Endometrial microvascular endothelial cells (primary cell): ENCODE measurements around the gene INPP1. TPM values are rescaled to one million over a fixed set of nuclear protein-coding genes. Genes with fewer than 3 reads are reported as not detected.

ENCODE experiments used
- in situ Hi-C: cut with HindIII; loops from 2 replicates; pipeline ENCODE4 v1.10.0; 2017; ENCODE audit warnings: low sequenced_read_pairs, low pct_unique_long_range_greater_than_20kb; ENCODE audit errors: inconsistent ontology term
- total RNA-seq: library from RNA; depleted of rRNA; stranded (reverse); fragments of >200 nt; gene quantifications from one replicate; pipeline ENCODE4 v1.2.3, GENCODE V29; 2015; ENCODE audit errors: inconsistent ontology term

The INPP1 gene
- total RNA-seq, 1 donor from 2014 or later = 29.4 TPM

DNA sequence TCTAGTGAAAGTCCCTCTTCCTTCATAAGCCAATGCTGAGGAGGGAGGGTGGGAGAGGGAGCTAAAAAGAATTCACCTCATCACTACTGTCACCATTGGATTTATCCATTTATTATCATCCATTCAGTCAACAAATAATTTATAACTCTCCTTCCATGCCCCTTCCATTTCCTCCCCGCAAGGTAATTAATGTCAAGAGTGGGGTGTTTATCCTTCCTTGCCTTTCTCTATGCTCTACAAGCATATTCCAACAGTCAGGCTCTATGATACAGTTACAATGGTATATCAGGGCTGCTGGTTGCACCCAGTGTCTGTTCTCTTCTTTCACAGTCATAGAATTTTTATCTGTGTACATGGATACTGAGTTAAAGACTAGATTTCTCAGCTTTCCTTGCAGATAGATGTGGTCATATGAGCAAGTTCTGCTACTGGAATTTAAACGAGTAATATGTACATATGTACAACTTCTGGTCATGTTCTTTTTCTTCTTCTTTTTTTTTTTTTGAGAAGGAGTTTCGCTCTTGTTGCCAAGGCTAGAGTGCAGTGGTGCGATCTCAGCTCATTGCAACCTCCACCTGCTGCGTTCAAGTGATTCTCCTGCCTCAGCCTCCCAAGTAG lies 59.7 kb downstream of the INPP1 start:
- in situ Hi-C loops = no loop called here

DNA sequence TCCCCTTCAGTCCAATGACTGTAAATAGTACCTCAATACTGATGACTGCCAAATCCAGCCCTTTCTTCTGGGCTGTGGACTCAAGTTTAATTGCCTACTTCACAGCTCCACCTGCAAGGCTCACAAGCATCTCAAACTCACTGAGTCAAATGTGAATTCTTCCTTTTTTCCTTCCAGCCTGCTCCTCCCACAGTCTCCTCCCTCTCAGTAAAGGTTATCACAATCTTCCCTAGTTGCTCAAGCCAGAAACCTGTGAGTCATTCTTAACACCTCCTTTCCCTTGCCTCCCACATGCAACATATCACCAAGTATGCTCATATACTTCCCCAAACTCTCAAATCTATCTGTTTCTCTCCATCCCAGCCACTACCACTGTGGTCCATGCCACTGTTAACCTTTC lies 61.1 kb downstream of the INPP1 start:
- in situ Hi-C loops = no loop called here

DNA sequence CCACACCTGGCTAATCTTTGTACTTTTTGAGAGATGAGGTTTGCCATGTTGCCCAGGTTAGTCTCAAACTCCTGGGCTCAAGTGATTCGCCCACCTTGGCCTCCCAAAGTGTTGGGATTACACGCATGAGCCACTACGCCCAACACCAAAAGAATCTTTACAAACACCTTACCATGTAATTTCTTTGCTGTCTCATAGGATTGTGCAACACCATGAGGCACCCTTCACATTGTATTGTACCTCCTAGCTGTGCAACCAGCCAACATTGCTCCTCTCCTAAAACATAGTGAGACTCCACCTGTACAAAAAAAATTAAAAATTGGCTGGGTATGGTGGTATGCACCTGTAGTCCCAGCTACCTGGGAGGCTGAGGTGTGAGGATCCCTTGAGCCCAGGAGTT lies 61.7 kb downstream of the INPP1 start:
- in situ Hi-C loops = no loop called here

DNA sequence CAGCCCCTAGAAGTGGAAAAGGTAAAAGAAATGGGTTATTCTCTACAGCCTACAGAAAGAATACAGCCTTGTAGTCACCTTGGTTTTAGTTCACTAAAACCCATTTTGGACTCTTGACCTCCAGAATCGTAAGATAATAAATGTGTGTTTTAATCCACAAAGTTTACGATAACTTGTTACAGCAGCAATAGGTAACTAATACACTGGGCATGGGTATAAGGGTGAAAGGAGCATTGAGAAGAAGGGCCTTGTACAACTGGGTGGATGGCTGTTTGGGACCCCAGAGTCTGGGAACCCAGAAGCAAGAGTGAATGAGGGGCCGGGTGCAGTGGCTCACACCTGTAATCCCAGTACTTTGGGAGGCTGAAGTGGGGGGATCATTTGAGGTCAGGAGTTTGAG lies 62.6 kb downstream of the INPP1 start:
- in situ Hi-C loops = no loop called here

DNA sequence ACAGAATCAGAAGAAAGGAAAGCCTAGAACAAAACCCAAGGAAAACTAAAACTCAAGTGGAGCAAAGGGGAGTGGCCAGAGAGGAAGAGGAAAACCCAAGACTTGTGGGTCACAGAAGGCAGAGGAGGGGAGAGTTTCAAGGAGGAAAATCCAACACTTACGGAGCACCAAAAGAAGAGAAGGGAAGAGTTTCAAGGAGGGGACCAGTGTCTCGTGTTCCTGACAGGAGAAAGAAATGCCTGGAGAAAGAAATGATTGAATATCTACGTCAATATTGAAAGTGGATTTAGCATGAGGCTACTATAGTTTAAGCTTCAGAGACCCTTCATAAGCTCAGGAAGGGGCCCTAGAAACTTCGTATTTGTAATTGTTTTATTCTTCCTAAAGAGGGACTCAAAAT lies 63.4 kb downstream of the INPP1 start:
- in situ Hi-C loops = no loop called here

DNA sequence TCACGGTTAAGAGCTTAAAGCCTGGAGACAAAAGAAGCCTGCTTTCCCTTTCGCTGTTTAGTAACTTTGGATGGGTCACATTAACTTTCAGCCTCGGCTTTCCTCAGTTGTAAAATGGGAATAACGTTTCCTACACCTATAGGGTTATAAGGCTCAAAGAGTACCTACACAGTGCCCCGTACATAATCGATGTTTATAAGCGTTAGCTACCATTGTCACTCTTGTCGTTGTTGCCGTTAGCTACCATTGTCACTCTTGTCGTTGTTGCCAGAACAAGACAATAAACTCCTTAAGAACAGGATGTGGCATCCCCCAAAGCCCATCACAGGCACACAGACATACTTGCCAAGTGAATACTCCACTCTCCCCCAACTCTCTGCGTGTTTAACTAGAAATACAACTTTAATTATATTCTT lies 63.9 kb downstream of the INPP1 start:
- in situ Hi-C loops = no loop called here

DNA sequence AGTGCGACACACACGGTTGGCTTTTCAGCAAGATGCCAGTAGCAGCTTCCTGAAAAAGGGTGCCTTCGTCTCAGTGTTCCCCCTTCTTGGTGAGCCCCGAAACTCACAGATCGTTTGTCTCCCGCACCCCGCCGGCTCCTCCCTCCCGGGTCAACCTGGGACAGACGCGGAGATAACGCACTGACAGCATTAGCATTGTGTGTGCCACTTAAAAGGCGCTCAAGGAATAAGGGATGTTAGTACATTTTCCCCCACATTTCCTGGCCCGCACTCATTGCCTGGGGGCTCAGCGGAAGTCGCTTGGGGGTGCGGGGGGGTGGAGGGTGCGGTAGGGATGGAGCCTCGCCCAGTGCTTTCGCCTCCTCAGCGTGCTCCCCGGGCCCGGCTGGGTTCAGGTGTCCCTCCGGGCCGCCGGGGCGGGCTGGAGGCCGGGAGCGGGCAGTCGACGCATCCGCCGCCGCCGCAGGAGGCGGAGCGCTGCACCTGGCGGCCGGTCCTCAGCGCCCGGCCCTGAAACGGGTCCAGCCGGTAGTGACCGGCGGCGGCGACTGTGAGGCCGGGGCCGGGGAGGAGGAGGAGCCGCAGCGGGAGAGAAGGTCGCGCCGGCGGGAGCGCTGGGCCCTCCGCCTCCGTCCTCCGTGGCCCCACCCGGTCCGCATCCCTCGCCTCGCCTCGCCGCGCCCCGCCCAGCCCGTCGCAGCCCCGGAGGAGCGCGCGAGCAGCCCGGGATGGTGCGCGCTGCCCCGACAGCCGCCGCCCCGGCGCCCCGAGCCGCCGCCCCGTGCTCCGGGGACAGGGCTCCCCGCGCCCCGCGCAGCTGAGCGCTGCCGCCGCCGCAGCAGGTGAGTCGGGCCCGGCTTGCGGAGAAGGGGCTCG lies 64.5 kb downstream of the INPP1 start, which contains the start of gene MFSD6:
TSS of gene MFSD6 (plus strand) at position 694 of the 876 bp plus-strand sequence. CDS start 27,675 bp downstream, outside the sequence.
- in situ Hi-C loops = no loop called here

DNA sequence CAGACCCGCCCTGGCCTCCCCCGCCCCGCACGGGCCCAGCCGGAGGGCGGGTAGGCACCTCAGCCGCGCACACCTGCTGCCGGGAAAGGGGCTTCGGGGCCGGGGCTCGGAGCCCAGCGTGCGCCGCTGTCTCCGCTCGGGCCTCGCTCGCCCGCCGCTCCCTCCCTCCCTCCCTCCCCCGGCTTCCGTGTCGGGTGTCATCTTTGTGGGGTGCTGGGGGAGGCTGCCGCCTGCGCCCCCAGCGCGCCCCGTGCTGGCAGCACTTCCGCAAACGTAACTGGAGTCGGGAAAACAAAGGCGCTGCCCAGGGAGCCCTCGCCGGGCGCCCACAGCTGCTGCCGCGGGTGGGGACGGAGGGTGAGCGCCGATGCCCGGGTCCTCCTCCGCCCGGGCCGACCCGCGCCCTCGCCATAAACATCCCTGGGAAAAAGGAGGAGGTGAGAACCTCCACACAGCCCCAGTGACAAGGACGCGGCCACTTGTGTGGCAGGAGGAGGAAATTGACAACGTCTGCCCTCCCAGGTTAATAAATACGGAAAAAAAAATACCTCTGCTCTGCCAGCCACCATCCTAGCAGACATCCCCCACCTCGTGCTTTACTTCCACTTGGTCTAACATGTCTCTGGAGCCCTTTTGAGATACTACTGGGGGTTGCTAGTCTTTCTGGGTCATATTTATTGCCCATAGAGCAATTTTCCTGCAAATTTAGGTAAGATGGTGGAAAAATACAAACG lies 65.3 kb downstream of the INPP1 start:
- in situ Hi-C loops = no loop called here

DNA sequence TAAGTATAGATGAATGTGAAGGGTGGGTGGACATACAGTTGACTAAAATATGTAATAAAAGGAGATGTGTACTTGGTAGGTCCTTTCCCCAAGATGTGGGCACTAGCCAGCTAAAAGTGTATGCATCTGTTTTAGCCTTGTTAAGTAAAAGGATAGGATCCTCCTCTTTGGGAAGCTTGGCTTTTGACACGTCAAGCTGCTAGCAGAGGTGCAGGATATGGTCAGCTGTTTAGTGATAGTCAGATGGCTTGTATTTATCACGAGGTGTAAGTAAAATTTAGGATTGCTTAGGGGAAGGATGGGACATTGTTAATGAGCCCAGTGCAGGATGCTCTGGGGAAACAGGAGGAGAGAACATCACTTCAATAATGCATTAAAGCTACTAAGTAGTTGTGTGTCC lies 66.2 kb downstream of the INPP1 start:
- in situ Hi-C loops = no loop called here

DNA sequence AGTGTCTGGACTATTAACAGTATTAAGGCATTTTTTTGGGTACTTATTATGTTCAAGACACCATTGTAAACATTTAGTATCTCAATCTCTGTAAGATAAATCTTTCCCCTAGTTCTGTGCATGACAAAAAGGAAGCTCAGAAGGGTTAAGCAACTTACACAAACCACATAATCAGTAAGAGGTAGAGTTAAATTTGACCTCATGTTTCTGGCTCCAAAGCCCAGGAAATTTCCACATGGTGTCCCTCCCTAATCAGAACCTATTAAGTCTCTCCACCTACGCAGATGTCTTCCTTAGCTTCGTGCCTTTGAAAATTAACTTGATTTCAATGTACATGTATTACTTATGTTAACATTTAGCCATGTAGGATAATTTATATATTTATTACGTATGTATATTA lies 66.8 kb downstream of the INPP1 start:
- in situ Hi-C loops = no loop called here

DNA sequence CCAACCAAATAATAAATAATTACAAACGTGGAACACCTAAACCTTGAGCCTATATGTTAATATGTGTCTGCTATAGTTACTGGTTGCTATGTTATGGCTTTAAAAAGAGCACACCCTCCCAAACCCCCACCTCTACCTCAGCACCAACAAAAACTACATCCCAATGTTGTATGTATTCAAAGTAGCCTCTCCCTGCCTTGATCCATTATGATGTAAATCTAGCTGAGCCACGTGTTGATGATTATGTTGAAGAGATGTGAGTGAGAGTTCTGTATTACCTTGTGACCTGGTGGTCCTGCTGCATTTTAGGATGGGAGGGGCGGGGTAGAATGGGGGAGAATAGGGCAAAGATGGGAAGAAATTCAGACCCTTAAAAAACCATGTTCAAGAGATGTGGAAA lies 69.6 kb downstream of the INPP1 start:
- in situ Hi-C loops = no loop called here

DNA sequence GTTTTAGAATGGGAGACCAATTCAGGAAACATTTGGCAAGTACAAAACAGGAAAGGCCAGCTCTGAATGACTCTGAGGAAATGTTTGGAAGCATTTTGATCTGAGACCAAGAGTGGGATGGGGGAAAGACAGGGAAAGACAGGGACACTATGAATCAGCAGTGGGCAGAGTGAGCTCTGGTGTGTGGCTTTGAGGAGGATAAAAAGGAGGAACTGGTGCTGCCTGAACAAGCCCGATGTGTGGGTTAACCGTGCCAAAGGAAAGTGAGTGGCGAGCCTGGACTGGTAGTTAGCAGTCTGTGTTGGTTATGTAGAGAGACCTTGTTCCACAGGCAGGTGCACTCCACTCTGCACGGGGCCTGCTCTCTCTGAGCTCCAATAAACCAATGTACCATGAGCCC lies 70.0 kb downstream of the INPP1 start:
- in situ Hi-C loops = no loop called here

DNA sequence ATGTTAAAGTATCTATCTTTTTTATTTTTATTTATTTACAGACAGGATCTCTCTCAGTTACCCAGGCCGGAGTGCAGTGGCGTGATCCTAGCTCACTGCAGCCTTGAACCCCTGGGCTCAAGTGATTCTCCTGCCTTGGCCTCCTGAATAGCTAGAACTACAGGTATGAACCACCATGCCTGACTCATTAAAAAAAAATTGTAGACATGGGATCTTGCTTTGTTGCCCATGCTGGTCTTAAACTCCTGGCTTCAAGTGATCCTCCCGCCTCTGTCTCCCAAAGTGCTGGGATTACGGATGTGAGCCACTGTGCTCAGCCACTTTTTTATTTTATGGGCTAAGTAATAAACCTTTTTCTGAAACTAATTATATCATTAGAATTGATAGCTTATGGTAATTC lies 71.9 kb downstream of the INPP1 start:
- in situ Hi-C loops = no loop called here

DNA sequence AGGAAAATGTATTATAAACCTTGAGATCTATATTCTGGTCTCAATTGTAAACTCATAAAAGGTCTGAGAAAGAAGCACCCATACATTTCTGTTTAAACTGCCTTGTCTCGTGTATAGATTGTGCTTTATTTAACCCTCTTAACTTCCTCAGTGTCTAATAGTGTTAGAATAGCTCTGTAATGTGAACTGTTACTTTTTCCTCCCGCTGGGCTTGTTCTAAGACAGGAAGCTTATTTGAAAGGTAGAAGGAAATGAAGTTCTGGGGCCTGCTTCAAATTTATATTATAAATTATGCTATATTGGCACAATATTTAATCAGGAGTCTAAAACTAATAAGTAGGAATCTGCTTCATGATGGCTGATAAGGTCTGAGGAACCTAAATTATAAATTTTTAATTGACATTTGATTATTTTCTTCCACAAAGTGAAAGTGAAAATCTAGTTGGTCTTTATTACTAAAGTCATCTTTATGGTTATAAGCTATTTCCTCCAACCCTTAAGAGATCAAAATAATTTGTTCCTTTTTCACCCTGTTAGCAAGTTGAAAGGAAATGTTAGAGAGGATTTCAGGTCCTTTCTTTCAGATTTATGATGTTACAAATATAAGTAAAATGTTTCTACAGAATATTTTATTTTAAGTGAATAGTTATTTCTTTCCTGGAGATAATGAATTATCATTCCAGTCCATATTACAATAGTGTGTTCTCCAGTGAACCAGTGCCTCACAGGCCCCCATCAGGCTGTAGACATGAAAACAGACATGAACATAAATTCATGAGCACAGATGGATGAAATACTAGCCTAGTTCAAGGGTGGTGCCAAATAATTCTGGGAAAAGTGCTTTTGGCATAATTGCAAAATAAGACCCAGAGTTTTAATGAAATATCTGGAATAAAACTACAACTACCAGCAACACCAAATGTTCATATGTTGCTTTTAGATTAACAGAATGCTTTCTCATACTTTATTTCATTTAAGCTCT lies 72.7 kb downstream of the INPP1 start:
- in situ Hi-C loops = no loop called here

DNA sequence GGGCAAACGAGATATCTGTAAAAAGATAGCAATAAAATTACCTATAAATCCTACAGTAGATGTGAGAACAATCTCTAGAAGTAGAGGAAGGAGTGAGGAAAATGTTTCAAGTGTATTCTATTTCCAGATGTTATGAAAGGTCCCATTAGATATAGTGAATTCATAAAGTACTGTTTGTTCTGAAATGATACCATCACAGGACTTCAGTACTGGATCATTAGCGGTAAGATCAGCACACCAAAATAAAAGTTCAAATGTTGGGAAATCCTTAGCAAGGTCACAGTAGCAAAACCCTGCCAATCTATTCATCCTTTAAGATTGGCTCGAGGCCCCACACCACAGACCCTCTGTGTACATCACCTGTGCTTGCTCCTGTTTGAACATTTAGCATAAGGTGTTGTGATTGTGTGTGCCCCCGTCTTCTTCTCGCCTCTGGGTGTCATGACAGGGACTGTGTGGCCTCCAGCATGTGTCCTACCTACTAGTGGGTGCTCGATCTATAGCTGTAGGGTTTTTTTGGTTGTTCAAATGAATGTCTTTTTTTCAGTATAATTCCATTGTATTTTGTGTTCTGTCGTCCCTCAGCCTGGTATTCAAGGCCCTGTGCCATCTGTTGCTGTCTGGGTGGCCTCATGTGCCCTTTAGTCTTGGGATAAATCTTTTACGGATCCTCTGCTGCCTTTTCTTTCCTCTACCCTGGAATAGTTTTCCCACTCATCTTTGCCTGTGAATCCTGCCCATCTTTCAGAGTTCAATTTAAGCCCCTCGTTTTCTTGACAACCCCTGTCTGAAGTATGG lies 73.9 kb downstream of the INPP1 start:
- in situ Hi-C loops = no loop called here

DNA sequence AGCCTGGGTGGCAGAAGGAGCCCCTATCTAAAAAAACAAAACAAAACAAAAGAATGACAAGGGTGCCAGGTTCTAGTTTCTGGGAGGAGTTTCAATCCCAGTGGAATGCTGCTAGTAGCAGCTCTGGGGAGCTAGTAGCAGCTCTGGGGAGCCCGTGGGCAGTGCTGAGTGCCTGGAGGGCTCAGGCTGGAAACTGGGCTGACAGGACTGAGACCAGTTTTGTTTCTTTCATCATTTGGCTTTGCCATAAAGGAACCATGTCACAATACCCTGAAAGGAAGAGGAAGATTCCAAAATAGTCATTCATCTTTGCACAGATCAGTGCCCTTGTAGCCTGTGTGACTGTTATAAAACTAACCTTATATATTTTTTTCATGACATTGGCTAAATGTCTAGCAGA lies 75.3 kb downstream of the INPP1 start:
- in situ Hi-C loops = no loop called here

DNA sequence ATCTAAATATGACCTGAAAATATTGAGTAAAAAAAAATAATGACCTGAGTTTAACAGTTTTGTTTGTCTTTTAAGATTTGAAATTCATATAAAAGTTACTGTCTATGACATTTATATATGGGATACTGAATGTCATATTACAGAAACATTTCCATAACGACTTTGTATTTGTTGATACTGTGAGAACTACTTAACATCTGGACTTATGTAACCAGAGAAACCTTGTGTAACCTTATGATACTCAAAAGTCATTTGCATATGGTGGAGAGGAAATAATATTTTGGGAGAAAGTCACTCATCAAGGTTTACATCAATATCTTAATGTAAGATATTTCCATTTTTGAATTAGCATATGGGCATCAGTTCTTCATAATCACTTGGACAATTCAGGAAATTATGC lies 77.4 kb downstream of the INPP1 start:
- in situ Hi-C loops = no loop called here
